NCI-H146 (cell line): ENCODE data around the gene GHR.

ENCODE experiments used
- DNase-seq: peaks from one replicate; lab custom pipeline; 2025; lab: John Stamatoyannopoulos, UW

GHR gene

DNA sequence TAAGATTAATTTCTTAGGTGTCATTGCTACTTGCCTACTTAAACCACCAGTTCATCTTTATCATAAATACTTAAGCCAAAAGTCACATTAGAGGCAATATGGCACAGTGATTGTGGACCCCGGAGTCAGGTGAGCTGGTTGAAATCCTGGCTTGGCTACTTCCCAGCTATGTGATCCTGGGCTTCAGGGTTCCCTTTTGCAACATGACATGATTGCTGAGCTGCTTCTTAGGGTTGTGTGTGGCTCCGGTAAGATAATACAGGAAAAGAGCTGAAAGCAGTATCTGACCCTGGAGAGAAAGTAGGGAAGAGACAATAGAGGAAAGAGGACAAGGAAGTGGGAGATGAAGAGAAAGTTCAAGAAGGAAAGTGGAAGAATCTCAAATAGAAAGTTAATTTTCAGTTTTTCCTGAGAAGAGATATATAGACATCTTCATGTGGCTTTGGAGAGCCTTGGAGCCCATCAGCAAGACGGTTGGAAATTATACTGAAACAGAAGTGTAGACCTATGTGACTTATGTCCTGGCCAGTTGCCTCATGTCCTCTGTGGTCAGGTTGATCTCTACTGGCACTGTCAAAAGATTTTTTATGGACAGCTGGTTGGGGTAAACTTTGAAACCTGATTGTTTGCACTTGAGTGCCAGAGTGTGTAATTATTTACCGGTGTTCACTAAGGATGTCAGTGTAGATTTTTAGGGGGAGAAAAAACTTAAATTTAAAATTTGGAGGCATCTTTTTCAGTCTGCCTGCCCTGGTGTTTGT lies 93.2 kb downstream of the GHR start:
- no peak for DNase-seq

DNA sequence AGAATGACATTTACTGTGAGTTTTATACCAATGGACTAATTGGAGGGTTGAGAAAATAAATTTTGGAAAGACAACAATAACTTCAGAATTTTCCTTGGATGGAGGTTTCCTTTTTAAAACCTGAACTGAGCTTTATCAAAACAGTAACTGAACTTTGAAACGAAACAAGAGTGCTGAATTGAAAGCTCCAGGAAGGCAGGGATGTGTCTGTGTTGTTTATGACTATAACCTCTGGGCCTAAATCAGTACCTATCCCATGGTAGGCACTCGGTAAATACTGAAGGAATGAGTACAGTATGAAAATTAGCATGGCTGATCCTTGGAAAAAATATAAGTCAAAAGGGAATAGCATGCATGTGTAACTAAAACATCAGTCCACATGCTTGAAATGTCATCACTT lies 93.9 kb downstream of the GHR start:
- DNase-seq, result no peak

DNA sequence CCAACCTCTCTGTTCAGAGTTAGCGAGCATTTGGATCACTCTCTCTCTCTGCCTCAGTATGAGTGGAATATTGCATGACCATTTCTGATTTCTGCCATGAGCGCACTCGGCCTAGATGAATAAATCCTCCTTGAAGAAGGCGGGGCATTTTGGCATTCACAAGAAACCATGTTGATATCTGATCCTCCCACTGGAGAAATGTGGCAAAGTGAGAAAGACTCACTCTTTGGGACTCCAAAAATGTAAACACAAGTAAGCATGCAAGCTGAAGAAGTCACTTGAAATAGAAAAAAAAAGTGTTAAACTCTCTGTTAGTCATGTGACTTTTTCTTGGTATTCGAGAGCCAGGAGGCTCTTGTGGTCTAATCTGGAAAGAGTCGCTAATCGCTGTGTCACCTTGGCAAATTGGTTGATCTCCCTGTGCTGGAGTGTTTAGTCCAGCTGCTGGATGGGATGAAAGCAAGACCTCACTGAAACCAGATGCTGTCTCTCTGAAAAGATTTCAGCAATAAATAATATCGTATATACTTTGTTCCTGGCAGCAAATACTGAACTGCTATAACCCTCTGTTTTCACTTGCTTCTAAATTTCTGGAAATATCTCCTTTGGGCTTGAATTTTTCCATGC lies 95.5 kb downstream of the GHR start:
- DNase-seq, result no peak

DNA sequence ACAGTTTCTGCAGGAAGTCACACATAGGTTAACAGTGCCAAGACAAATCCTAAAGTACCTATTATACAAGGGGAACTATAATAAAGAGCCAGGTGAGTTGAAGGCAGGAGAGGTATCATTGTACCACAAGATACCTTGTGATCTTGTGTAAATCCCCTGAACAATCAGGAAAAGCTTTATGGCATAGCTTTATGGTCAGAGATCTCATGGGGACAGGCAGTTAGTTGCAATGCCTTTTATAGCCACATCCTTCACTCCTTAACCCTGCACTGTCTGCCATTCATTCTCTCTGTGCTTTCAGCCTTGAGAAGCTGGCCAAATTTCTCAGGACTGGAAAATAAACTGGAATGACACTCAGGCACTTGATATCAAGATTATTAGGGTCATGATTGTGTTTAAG lies 97.0 kb downstream of the GHR start:
- DNase-seq, result no peak

DNA sequence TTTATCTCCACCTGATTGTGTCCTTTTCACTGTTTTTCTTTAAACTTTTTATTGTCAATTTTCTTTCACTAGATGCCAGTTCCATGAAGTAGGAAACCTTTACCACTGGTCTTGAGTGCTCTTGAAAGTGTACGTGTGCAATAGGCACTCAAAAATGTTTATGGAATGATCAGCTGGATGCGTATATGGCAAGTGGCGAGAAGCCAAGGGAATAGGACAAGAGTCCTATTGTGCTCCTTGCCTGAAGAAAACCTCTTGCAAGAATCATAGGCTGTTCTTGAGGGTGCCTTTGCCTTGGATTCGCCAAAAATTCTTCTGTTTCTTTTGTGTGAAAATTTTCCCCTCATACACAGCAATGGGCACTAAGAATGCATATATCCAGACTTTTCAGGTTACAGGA lies 97.7 kb downstream of the GHR start:
- DNase-seq, result no peak

DNA sequence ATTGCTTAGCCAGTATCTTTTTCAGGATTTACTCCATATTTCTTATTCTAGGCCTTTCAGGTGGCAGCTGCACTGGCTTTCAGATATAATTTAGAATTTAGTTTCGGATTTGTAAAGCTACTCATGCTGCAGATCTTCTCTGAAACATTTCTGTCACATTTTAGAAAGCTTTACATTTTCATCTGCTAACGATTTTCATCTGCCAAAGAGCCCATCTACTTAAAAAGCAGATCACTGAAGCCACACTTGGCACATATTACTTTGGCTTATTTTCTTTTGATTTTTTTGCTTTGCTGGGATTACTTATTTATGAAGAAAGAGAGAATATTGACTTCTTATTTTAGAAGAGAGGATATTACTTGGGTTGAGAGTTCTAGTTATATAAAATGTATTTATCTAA lies 98.2 kb downstream of the GHR start:
- no peak for DNase-seq

DNA sequence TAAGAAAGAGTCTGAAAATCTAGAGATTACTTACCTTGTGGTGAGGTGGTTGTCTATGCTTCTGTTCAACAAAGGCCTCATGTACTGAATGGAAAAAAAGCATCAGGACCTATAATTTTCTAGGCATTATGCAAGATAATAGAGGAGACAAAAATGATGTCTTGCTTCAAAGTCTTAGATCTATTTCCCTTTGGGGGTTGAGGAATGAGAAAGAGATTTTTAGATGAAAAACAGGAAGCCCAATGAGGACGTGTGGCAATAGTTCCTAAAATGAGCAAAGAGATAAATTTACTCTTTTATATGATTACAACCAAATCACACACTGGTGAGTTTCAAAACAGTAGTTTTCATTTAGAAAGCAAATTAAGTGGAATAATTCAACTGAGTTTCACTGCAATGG lies 99.5 kb downstream of the GHR start:
- DNase-seq, result no peak

DNA sequence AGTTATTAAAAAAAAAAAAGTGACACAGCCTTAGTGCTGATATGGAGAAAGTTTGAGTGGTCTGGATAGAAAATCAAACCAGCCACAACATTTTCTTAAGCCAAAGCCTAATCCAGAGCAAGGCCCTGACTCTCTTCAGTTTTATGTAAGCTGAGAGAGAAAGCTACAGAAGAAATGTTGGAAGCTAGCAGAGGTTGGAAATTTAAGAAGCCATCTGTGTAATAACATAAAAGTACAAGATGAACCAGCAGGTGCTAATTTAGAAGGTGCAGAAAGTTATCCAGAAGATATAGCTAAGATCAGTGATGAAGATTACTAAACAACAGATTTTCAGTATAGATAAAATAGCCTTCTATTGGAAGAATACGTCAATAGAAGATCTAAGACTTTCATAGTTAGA lies 102.9 kb downstream of the GHR start:
- no peak for DNase-seq

DNA sequence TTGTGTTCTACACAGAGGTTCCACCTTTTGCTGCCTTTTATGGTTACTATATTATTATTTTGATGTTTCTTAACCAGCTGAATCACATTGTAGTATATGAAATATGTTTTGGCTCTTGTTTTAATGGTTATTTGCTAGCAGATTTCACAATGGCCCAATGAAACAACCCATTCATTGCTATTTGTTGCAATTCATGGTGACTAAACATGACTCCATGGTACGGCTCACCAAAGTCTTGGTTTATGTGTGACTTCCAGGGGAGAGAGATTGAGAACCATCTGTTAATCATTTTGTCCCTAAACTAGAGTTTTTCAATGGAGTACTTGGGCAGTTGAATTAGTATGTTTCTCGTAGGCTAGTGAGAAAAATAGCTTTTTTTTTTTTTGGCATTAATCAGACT lies 108.4 kb downstream of the GHR start:
- no peak for DNase-seq

DNA sequence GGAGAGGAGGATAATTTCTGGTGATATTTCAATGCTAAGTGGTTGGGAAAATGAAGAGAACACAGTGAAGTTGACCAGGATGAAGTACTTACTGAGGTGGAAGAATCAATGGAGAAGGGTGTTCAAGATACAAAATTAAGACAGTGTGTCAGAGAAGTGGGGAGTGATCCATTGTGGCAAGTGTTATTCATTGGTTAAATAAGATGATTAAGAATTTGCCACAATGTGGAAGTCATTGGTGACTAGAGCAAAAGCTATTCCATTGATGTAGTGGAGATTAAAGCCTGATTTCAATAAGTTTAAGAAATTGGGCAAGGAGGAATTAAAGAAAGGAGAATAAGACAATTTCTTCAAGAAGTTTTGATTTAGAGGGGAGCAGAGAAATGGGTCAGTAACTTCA lies 118.9 kb downstream of the GHR start:
- no peak for DNase-seq

DNA sequence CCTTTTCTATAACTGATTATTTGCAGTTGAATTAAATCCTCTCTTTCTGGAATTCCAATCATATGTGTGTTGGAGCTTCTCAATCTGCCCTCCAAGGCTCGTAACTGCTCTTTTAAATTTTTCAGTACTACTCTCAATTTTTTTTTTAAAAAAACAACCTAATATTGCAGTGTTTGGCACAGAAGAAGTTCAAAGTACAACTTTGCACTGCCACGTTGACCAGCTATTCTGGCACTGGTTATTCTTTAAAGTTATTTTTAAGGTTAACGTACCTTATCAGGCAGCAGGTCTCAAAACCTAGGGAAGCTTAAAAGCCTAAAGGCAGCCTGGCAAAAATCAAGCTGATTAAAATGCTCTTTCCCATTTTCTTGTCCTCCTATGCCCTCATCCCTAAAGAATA lies 120.5 kb downstream of the GHR start:
- no peak for DNase-seq

DNA sequence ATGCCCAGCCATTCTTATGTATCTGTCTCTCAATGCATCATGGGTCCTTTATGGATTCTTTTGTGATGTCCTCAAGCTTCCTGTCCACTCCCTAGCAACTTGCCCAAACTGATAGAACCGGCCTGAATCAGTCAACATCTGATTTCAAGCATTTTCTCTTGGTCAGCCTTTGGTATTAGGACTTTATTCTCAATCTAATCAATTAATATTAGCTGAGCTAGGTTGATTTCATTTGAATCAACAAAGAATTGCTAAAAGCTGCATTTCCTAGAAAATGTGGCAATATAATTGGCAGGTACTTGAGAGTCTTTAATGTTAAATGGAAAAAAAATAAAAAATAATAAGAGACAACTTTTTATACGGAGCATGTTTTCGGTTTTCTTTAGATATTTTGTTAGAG lies 121.8 kb downstream of the GHR start:
- DNase-seq, result no peak

DNA sequence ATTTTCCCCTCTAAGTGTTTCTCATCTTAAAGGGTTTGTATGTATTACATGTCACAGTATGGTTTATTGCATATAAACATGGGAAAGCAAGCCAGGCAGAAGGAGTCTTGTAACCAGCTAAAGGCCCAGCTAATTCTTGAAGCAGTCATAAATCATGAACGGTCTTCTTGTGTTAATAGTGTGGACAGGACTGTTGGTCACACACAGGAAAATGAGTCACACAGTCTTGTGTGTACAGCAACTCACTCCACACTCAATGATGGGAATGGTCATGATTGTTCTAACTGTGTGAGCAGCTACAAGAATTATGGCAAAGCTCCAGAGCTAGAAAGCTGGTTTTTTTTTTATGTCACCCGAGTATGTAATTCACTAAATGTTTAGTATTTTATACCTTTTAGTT lies 123.9 kb downstream of the GHR start:
- no peak for DNase-seq

DNA sequence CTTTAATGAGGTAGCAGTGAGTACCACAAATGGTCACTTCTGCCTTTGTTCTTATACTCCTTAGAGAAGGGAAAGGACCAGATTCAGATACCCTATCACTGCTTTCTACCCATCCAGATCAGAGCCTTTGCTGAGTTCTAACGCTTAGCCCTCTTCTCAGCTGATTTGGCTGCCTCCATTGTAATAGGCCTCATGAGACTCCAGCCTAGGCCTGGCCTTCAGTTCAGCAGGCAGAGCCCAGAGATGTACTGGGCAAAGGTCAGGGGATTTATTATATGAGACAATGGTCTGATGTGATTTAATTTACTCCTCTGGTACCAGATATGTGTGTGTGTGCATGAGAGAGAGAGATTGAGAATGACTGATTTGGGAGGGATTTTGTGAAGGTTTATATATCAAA lies 124.7 kb downstream of the GHR start:
- DNase-seq, result no peak

DNA sequence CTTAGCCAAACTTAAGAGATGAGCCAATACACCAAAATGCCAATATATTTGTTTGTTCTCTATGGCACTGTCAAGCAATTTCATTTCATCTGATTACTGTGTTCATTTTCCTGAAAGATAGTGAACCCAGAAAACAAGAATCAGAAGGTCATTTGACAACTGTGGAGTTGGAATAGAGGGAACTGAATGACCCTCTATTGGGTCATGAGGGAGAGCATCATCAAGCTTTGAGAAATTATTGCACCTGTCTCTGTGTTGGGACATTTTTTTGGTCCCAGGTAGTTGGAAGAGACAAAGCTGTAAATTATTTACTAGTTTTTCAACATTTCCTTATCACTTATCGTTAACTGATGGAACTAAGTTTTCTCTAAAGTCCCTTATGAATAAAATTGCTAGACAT lies 129.4 kb downstream of the GHR start:
- DNase-seq, result no peak

DNA sequence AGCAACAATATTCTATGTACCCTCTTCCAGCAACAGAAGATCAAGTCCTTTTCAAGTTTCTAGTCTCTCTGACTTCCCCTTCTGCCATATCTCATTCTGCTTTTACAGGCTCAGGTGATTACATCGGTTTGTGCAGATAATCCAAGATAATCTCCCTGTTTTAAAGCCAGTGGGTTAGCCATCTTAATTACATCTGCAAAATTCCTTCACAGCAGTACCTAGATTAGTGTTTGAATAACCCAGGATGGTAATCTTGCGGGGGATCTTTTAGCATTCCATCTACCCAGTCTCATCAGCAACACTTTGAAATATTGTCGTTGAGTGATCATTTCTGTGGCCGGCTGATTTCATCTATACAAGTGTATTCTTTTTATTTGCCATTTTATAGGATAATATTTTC lies 130.2 kb downstream of the GHR start:
- DNase-seq, result no peak

DNA sequence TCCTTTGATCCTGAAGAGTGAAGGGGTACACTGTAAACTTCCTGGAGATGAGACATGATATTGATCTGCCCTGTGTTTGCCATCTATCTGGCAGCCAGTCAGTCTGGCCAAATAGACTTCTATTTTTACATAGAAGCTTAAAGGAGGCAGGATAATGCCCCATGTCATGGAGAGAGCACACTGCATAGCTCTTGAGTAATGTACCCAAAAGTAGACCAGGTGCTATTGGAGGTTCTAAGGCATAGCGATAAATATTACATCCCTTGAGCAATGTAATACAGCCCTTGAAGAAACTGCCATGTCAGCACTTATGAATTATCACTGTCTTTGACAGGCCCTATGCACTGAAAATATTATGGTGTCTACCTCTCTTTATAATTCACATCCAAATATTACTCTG lies 131.8 kb downstream of the GHR start:
- DNase-seq, result no peak

DNA sequence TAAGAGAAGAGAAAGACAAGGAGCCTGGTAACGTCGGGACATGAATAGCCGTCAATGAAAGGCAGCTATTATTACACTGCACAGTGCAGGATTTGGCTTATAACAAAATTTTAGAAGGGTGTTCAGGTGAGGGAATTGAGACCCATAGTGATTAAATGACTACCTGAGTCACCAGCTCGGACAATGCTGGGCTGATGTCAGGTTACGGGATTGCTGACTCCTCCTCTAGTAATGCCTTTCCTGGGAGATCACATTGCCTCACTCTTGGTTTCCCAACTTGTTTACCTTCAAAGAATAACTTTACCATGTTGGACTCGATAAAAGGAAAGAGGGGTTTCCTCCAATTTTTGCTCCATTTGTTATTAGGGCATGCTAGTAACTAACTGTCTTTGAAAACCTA lies 132.6 kb downstream of the GHR start:
- DNase-seq, result no peak

DNA sequence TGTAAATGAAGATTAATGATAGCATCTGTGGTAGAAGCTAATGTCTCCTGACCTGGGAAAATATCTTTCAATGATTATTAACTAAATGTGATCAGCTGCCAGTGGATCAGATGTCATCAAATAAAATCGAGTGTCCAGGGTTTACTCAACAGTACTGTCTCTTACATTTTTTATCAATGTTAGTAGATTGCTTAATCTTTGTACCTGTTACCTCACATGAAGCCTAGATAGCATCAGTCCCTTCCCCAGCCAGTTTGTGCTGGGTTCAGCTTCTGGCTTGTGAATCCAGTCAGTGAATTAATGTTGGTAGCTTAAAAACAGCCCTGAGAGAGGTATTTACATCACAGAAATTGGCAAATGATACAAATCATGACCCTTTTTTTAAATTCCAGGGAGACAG lies 134.4 kb downstream of the GHR start:
- DNase-seq, result no peak

DNA sequence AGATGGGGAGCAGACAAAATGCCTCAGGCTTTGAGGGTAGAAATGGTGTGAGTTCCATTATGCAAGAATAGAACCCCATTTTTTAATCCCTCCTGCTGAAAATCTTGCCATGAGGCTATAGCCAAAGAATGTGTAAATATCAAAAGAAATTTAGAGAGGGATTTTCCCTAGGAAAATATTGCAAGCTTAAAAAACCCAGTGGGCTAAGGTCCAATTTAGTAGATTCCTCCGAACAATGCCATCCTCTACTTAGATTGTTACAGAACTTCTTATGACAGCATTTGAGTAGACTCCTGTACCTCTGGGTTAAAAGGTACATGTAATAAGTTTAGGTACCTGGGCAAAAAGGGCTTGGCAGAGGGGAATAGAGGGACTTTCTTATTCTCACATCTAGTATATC lies 138.4 kb downstream of the GHR start:
- no peak for DNase-seq

DNA sequence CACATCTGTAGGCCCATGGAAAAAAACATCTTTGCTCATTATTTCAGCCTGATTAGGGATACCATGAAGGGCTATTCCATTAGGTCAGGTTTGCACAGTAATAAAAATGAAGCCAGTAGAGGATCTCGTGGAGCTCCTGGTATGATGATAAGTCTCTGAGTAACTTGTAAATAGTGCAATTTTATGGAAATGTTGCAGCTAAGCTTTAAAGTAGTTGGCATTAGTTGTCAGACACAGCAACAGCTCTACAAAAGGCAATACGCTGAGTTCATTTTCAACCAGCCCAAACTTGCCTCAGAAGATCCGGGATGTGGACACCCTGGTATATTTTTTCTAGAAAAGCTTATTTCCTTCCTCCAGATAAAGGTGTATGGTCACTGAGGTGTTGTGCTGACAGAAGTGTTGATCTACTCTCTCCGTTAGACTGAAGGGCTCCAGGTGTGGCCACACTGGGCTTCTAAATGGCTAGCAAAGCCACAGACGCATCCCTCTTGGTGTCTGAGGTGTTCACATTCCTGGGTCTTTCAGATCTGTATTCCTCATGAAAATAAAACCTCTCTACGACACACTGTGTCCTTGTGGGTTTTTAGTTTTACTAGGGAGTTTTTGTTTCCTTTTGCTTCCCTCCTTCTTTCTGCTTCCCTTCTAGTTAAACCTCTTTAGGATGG lies 141.6 kb downstream of the GHR start:
- DNase-seq, result no peak

DNA sequence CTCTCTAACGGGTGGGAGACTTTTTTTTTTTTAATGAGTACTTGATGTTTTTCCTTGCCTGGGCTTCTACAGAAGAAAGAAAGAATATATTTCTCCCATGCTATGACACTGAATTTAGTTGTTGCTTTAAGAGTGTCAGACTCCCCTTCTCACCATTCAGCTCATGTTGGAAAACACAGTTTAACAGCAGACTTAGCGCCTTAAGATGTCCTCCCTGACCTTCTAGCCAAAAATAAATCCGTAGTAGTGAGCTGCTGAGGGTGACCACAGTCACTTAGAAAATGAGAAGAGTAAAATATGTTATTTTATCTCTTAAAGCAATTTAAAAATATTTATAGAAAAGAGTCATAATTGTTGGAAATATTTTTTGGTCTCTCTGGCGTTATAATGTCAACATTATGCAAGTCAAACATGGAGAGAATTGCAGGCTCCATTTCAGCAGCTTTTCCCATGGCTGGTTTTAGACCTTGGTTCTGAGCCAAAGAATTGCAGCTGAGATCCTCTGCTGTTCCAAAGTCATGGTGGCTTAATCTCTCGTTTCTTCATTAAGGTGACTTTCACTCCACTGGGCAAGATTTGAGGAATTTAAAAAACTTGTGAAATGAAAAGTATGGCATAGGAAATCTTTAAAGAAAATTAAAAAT lies 143.5 kb downstream of the GHR start:
- no peak for DNase-seq

DNA sequence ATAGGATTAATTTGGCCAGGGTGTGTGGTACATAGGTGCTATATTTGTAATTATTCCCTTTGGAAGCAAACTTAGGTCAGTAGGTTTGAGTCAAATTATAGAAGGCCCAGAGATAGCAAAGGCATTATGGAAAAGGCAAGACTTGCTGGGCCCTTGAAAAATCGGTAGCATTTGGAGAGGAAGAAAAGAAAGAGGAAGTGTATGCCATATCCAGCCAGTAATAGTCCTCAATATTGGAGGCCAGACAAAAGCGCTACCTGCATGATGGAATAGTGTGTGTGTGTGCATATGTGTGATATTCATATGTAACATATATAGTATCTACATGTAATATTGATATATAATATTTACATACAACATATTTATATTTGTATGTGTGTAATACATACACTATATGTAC lies 146.1 kb downstream of the GHR start:
- no peak for DNase-seq
